ENCODE measurements around the gene ADAMTSL3. TPM values are rescaled to one million over a fixed set of nuclear protein-coding genes. Genes with fewer than 3 reads are reported as not detected.
"Not testable (repeated sequence)": the region's sequence is repeated elsewhere in the genome, so short reads cannot be mapped to it uniquely, and the experiment has no call there.

ADAMTSL3 gene
- total and polyA plus RNA-seq, 2 of the 4 experiments (the other 2 are of a cell fraction), result under 0.01 to 0.02 TPM

- H3K4ac ChIP-seq (ENCODE audit: low read depth, low read length); BruUV-seq (replicated peaks); H3K23ac ChIP-seq (ENCODE audit: low read depth, low read length); H2AK9ac ChIP-seq (replicated peaks; ENCODE audit: low read depth, low read length, poor library complexity); H2AK5ac ChIP-seq (ENCODE audit: low read depth, low read length); H3K9me1 ChIP-seq (ENCODE audit: insufficient read depth, low read length); H3K36me3 ChIP-seq (ENCODE audit: control insufficient read depth, insufficient read depth, low read length); H3K4me3 ChIP-seq (ENCODE audit: insufficient read depth, low read depth, low read length); H2BK15ac ChIP-seq (ENCODE audit: low read depth, low read length); H2AFZ ChIP-seq (replicated peaks; ENCODE audit: low read length, poor library complexity); dilution Hi-C loops (cut with HindIII; ENCODE audit: low sequenced_read_pairs, unreplicated experiment); H3K56ac ChIP-seq (ENCODE audit: extremely low read depth, insufficient read depth, low read length); H3K27ac ChIP-seq (ENCODE audit: insufficient read depth, low read length); H3K14ac ChIP-seq (replicated peaks; ENCODE audit: low read depth, low read length); H3K9ac ChIP-seq (ENCODE audit: low read depth, low read length); H3K79me1 ChIP-seq (ENCODE audit: low read depth in 1 of 2, low read length in 2 of 2); H3K18ac ChIP-seq (ENCODE audit: low read depth, low read length); H3K4me2 ChIP-seq (ENCODE audit: low read depth, low read length); H4K8ac ChIP-seq (ENCODE audit: low read depth in 2 of 2, low read length in 2 of 2); in situ Hi-C loops (cut with MboI; ENCODE audit: low sequenced_read_pairs); H2BK120ac ChIP-seq (ENCODE audit: low read depth, low read length); POLR2A ChIA-PET (ENCODE audit: unreplicated experiment); H4K91ac ChIP-seq (ENCODE audit: insufficient read depth, low read depth, low read length); H4K20me1 ChIP-seq (ENCODE audit: insufficient read depth, low read length); H3K4me1 ChIP-seq (ENCODE audit: control insufficient read depth, insufficient read depth, low read length); H2BK5ac ChIP-seq (ENCODE audit: low read depth, low read length, poor library complexity, severe bottlenecking); intact Hi-C loops (cut with micrococcal nuclease); ATAC-seq (ENCODE audit: low read depth); CTCF ChIA-PET; H2BK20ac ChIP-seq (ENCODE audit: low read depth, low read length); H3K27me3 ChIP-seq (ENCODE audit: control insufficient read depth, insufficient read depth, low read length); DNase-seq; H4K5ac ChIP-seq (ENCODE audit: low read depth, low read length); H3K9me3 ChIP-seq (ENCODE audit: control insufficient read depth, insufficient read depth, low read length): not testable (repeated sequence)
- 80% methylated on average over 1 of the region's 18 CpGs; no CpG with 5 or more reads in 1 of the 2 experiments for WGBS, 2 experiments (ENCODE audit: extremely low coverage in 2 of 2, insufficient read length in 1 of 2)
Observed at GRCh38 chr15:84042434-84043056, 388.6 kb downstream of the ADAMTSL3 start.
